T-helper 17 cell (primary cell): ENCODE measurements around the gene ARHGAP22. TPM values are rescaled to one million over a fixed set of nuclear protein-coding genes. Genes with fewer than 3 reads are reported as not detected.

Experiments used
- ATAC-seq: fragments of 150-1000 bp; cut with Tn5 transposase; 2 replicates; pipeline ENCODE4 v1.10.0; 2021; ENCODE audit warnings: mild to moderate bottlenecking, moderate library complexity
- DNase-seq, 3 donors: peaks; one replicate each; pipeline versions ENCODE4 v3.0.0 to v3.0.0-alpha.2; 2020 to 2021
- H3K9me3 ChIP-seq: one replicate; pipeline ENCODE4 v1.7.0; 2013; ENCODE audit warnings: low read length, mild to moderate bottlenecking; ENCODE audit not compliant: control insufficient read depth, poor library complexity, severe bottlenecking
- H3K27ac Mint-ChIP-seq: one replicate; pipeline ENCODE4 v1.8.0; 2022; ENCODE audit warnings: mild to moderate bottlenecking, moderate library complexity, mixed read lengths
- H3K27me3 Mint-ChIP-seq: one replicate; pipeline ENCODE4 v1.8.0; 2022; ENCODE audit warnings: mixed read lengths
- H3K36me3 Mint-ChIP-seq: one replicate; pipeline ENCODE4 v1.8.0; 2022; ENCODE audit warnings: low read depth, mixed read lengths
- H3K4me1 Mint-ChIP-seq: one replicate; pipeline ENCODE4 v1.8.0; 2022; ENCODE audit warnings: mild to moderate bottlenecking, mixed read lengths
- H3K4me3 Mint-ChIP-seq: one replicate; pipeline ENCODE4 v1.8.0; 2022; ENCODE audit warnings: mild to moderate bottlenecking, moderate library complexity, mixed read lengths
- total RNA-seq, 4 donors: library from RNA in 2 of 4; stranded (reverse) in 2 of 4; gene quantifications; one replicate each; pipeline ENCODE4 v1.2.3 and lab custom pipeline; 2022 to 2026

The ARHGAP22 gene
- total RNA-seq, 2 donors from 2014 or later = 0.39 to 1.4 TPM

DNA sequence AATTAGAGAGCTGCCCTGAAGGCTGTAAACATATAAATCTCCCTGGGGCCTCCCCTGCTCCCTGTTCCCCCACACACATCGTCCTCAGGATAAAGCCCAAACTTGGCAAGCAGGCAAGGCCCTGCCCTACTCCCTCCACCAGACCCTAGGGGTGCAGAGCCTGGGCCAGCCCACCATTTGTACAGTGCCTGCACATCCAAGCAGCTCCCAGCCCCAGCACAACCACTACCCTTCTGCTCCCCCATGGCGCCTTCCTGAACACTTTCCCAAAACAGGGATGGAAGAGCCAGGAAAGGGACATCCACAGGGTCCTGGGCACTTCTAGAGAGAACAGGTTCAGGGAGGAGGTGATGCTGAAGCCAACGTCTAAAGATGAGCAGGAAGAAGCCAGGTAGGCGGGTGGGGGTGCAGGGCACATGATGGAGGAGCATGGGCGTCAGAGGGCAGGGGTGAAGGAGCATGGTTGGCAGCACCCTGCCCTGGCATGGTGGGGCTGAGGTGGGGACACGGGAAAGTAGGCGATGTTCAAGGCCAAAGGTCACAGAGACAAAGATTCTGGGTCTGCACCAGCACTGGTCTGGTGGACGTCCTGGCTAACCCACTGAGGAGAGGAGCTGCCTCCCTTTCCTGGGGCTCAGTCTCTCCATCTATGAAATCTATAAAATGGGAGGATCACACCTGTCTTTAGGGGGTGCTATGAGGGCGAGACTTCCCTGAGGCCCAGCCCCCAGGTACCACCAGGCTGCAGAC lies 140.6 kb downstream of the ARHGAP22 start:
- no peaks in the 10 kb centered on the region for H3K27me3 Mint-ChIP-seq
- no peaks in the 10 kb centered on the region for H3K36me3 Mint-ChIP-seq
- peak overlapping the region; percentile 82 for H3K27ac Mint-ChIP-seq
- DNase-seq (no peak), ATAC-seq (no peak)
- H3K4me1 Mint-ChIP-seq = peaks cover 3% of the 10 kb centered on the region
- no peak overlapping the region for H3K4me3 Mint-ChIP-seq
- H3K9me3 ChIP-seq = no peaks in the 10 kb centered on the region

DNA sequence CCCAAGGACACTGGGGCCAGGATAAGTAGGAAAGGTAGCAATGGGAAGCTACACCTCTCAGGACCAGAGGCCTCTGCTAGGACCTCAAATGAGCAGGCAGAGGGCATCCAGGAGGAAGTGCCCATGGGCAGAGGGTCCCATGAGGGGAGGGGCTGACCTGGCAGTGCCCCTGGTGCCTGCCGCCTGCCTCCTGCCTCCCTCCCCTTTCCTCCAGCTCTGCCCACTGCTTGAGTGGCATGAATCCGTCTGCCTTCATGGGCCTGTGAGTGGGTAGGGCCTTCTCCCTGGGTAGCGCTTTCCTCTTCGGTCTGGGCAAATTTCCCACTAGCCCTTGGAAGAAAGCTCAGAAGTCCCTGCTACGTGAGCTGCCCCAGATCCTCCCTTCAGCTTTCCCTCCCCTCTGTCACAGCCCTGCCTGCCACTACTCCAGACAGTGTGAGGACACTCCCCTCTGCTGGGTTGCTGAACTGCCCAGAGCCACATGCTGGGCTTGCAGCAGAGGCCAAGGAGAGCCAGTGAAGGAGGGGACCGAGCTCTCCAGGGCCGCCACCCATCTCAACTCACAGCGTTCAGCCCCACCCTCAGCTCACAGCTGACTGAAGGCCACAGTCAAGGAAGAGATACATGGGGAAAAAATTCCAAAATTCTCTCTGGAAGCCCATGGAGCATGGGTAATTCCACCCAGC lies 141.4 kb downstream of the ARHGAP22 start:
- Mint-ChIP-seq H3K4me1 (peaks cover 3% of the 10 kb centered on the region), H3K27ac (peak overlapping the region; percentile 82), H3K27me3 (no peaks in the 10 kb centered on the region), H3K36me3 (no peaks in the 10 kb centered on the region), H3K4me3 (no peak overlapping the region)
- no peak for ATAC-seq
- no peak for DNase-seq
- no peaks in the 10 kb centered on the region for H3K9me3 ChIP-seq

DNA sequence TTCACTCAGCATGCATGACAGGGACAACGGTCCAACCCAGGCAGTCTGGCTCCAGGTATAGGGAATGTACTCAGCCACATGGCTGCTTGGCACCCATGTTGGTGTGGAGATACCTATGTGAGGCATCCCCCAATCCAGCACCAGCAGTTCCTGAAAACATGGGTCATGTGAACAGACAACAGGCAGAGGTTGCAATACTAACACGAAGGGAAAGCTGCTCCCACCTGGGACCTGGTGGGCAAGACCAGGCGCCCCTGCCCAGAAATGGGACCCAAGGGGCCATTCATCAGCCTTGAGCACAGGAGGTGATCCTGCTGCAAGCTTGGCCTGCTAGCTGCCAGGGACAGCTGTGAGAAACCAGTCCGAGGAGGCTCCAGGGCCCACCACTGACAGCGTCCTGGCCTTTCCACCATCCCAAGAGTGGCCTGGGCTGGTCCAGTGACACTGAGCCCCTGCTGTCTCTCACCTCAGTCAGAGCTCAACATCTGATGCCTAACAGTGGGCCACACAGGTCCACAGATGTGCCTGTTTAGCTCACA lies 142.3 kb downstream of the ARHGAP22 start:
- peaks cover 3% of the 10 kb centered on the region for H3K4me1 Mint-ChIP-seq
- H3K36me3 Mint-ChIP-seq = no peaks in the 10 kb centered on the region
- no peaks in the 10 kb centered on the region for H3K9me3 ChIP-seq
- no peak overlapping the region for H3K4me3 Mint-ChIP-seq
- DNase-seq (no peak), ATAC-seq (no peak)
- H3K27me3 Mint-ChIP-seq = no peaks in the 10 kb centered on the region
- H3K27ac Mint-ChIP-seq = no peak overlapping the region

DNA sequence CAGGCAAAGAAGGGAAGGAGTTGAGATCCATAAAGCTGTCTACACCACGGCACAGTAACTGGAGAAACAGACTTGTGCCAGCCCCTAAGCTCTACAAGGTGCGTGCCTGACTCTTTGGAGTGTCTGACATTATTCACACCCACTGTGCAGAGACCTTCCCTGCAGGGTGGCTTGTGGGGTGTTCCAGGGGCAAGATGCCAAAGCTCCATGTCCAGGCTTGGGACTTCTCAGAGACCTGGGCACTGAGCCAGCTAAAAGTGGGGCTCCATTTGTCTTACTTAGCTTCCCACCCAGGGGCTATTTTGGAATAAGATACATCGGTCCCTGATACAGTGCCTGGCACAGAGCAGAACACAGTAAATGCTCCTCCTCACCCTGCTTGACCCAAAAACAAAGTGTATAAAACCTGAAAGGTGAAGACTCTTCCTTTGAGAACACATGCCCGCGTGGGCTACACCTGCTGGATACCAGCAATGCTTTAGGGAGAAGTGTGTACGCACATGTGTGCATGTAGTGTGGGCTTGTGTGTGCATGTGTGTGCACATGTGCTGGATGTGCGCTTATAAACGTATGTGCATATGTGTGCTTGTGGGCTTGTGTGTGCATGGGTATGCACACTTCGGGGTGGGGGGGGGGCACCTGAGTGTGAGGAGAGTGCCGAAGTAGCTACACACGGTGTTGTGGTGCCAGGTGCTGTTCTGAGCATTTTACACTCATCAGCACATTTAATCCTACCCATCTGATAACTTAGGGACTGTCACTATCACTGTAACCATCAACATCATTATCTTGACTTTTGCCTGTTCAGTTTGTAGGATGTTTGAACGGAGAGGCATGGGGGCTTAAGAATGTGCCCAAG lies 143.0 kb downstream of the ARHGAP22 start:
- H3K9me3 ChIP-seq = no peaks in the 10 kb centered on the region
- Mint-ChIP-seq H3K36me3 (no peaks in the 10 kb centered on the region), H3K4me3 (no peak overlapping the region), H3K27ac (no peak overlapping the region), H3K4me1 (peaks cover 3% of the 10 kb centered on the region), H3K27me3 (no peaks in the 10 kb centered on the region)
- DNase-seq = no peak
- no peak for ATAC-seq

- H3K27me3 Mint-ChIP-seq = peaks cover under 1% of the 10 kb centered on the region
- DNase-seq = no peak
- H3K27ac Mint-ChIP-seq = no peak overlapping the region
- H3K36me3 Mint-ChIP-seq = no peaks in the 10 kb centered on the region
- H3K4me3 Mint-ChIP-seq = no peak overlapping the region
- ATAC-seq = no peak
- H3K4me1 Mint-ChIP-seq = peaks cover 3% of the 10 kb centered on the region
- no peaks in the 10 kb centered on the region for H3K9me3 ChIP-seq
Measured at GRCh38 chr10:48460182-48460581, 144.7 kb downstream of the ARHGAP22 start.

- Mint-ChIP-seq H3K4me3 (no peak overlapping the region), H3K36me3 (no peaks in the 10 kb centered on the region), H3K27ac (no peak overlapping the region), H3K27me3 (peaks cover 4% of the 10 kb centered on the region), H3K4me1 (peaks cover 3% of the 10 kb centered on the region)
- ATAC-seq (no peak), DNase-seq (no peak)
- H3K9me3 ChIP-seq = no peaks in the 10 kb centered on the region
Measured at GRCh38 chr10:48459270-48460150, 145.4 kb downstream of the ARHGAP22 start.

GRCh38 chr10:48458662-48459048 lies 146.2 kb downstream of the ARHGAP22 start:
- H3K27ac Mint-ChIP-seq = no peak overlapping the region
- H3K9me3 ChIP-seq = no peaks in the 10 kb centered on the region
- no peak for DNase-seq
- ATAC-seq = no peak
- peaks cover 4% of the 10 kb centered on the region for H3K27me3 Mint-ChIP-seq
- no peaks in the 10 kb centered on the region for H3K4me1 Mint-ChIP-seq
- no peaks in the 10 kb centered on the region for H3K36me3 Mint-ChIP-seq
- no peak overlapping the region for H3K4me3 Mint-ChIP-seq

DNA sequence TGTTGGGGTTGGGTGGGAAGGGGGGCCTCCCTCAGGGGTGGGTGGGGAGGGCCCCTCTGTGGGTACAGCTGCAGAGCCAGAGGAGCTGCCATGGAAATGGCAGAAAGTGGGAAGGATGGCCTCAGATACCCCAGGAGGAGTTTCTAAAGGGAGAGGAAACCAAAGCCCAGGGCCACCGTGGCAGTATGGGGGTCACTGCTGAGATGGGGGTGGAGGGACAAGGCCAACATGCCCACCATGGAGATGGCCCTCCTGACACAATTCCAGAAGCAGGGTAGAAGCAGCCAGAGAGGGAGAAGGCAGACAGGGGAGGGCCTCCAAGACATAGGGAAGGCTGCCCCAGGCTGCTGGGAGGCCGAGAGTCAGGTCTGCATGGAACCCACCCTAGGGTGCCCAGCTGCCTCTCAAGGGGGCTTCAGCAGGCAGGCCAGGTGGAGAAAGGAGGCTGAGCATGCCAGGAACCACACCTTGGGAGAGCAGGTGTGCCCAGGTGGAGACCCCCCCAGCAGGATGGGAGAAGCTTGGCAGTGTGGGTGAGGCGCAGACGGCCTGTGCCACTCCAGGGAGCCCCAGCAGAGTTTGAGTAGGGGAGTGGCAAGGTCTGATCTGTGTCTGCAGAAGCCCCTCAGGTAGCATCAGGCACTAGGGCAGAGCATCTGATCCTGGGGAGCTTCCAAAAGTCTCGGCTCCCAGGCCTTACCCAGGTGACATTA lies 146.8 kb downstream of the ARHGAP22 start:
- Mint-ChIP-seq H3K4me1 (no peaks in the 10 kb centered on the region), H3K4me3 (no peak overlapping the region), H3K27me3 (peaks cover 4% of the 10 kb centered on the region), H3K27ac (no peak overlapping the region), H3K36me3 (no peaks in the 10 kb centered on the region)
- no peak for ATAC-seq
- no peak for DNase-seq
- no peaks in the 10 kb centered on the region for H3K9me3 ChIP-seq

- Mint-ChIP-seq H3K4me1 (no peaks in the 10 kb centered on the region), H3K36me3 (no peaks in the 10 kb centered on the region), H3K4me3 (no peak overlapping the region), H3K27ac (no peak overlapping the region), H3K27me3 (peaks cover 4% of the 10 kb centered on the region)
- ATAC-seq (no peak), DNase-seq (no peak)
- H3K9me3 ChIP-seq = no peaks in the 10 kb centered on the region
Measured at GRCh38 chr10:48456808-48457761, 147.8 kb downstream of the ARHGAP22 start.

- ATAC-seq = no peak
- no peak for DNase-seq
- Mint-ChIP-seq H3K27me3 (peaks cover 4% of the 10 kb centered on the region), H3K36me3 (no peaks in the 10 kb centered on the region), H3K27ac (no peak overlapping the region), H3K4me1 (no peaks in the 10 kb centered on the region), H3K4me3 (no peak overlapping the region)
- H3K9me3 ChIP-seq = no peaks in the 10 kb centered on the region
Measured at GRCh38 chr10:48456361-48456804, 148.5 kb downstream of the ARHGAP22 start.

DNA sequence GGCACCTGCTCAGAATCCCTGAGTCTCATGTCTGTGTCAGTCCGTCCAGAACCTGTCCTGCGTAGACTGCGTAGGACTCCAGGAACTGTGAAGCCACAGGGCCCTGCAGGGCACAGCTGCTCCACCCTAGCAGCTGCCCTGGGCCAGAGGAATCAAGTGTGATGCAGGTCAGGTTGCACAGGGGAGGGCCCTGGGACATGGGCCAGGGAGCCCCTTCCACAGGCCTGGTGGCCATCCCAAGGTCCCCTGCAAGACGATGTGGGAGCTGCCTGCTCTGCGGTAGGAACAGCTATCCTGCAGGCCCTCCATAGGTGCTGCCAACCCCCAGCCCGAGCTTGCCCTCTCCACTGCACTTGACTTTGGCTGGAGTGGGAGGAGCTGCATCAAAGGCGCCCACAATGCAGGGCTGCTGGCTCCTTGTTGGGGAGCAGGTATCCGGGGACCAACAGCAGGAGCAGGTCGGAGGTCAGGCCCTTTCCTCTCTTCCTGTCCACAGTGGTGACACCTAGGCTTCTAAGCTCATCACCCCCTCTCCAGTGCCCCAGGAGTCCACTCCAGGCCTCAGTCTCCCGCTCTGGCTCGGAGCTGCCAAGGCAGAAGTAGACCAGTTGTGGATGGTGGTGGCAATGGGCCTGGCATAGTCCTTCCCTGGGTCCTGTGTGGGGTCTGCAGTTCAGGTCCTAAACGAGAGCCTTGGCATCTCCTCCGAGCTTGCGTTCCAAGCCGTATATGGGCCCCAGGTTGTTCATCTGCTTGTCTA lies 149.3 kb downstream of the ARHGAP22 start:
- Mint-ChIP-seq H3K27ac (no peak overlapping the region), H3K36me3 (no peaks in the 10 kb centered on the region), H3K27me3 (peaks cover 4% of the 10 kb centered on the region), H3K4me3 (no peak overlapping the region), H3K4me1 (no peaks in the 10 kb centered on the region)
- H3K9me3 ChIP-seq = no peaks in the 10 kb centered on the region
- no peak for DNase-seq
- ATAC-seq = no peak
